NCI-H345 (cell line): ENCODE results near the gene OTUD7B.

Experiments
- DNase-seq: peaks from one replicate; lab custom pipeline; 2025; lab: John Stamatoyannopoulos, UW

The OTUD7B gene

GRCh38 chr1:149916193-149916897 is 94.2 kb downstream of the OTUD7B start:
- no peak for DNase-seq

- DNase-seq = no peak
Observed at GRCh38 chr1:149915429-149916192, 94.9 kb downstream of the OTUD7B start.

GRCh38 chr1:149914545-149914944 is 96.0 kb downstream of the OTUD7B start:
- DNase-seq = no peak

DNA sequence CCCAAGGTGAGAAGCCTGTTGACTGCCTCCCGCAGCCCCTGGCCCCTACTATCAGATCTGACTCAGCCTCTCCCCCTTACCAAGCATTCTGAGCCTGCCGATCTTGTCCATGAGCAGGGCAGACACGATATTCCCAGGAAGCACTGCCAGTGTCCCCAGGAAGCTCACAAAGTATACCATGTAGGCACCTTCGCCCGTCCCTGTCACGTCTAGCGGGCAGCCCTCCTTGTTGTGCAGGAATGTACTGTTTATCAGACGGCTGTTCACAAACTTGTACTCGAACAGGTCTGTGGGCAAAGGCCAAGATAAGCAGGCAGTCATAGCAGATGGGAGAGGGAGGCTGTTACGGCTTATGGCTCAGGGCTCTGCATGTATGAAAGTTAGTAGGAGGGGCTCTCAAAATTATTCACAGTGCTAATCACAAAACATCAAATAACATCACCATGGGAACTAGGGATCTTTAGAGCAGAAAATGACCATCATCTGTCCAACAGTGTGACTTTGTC is 103.9 kb downstream of the OTUD7B start:
- DNase-seq = no peak

- DNase-seq = no peak
Observed at GRCh38 chr1:149903836-149904491, 106.6 kb downstream of the OTUD7B start.

- peak; percentile 99 for DNase-seq
Observed at GRCh38 chr1:149899460-149900284, 110.9 kb downstream of the OTUD7B start, which contains the start of gene BOLA1. BOLA1 (plus strand) TSS chr1:149899568; CDS start chr1:149900060, 492 bp downstream.

GRCh38 chr1:149896575-149896974 is 114.0 kb downstream of the OTUD7B start:
- DNase-seq = no peak

- no peak for DNase-seq
Observed at GRCh38 chr1:149888999-149889289, 121.6 kb downstream of the OTUD7B start.

GRCh38 chr1:149888247-149888998 is 122.1 kb downstream of the OTUD7B start:
- peak; percentile 94 for DNase-seq
